Lower leg skin (tissue), 4 donors: ENCODE results near the gene PIM3. TPM values are rescaled to one million over a fixed set of nuclear protein-coding genes. Genes with fewer than 3 reads are reported as not detected.

Experiments
- DNase-seq, 2 donors: peaks; one replicate each; pipeline ENCODE4 v3.0.0-alpha.2; 2019; ENCODE audit warnings: low spot score in 2 of 2
- H3K4me3 ChIP-seq: fragments of 200-600 bp; sonication (generic); 2 replicates; pipeline ENCODE4 v1.5.1; 2017; ENCODE audit warnings: mild to moderate bottlenecking, low read depth; ENCODE audit not compliant: poor library complexity, severe bottlenecking
- CTCF ChIP-seq, 3 donors: fragments of 450-650 bp; IDR thresholded peaks; one replicate each; pipeline ENCODE4 v1.5.1; 2016; ENCODE audit warnings: antibody characterized with exemption in 3 of 3, mild to moderate bottlenecking in 3 of 3, moderate library complexity in 2 of 3
- POLR2A ChIP-seq, 2 donors: fragments of 450-650 bp; IDR thresholded peaks; one replicate each; pipeline ENCODE4 v1.6.1; 2016 to 2017; ENCODE audit warnings: antibody characterized with exemption in 2 of 2, mild to moderate bottlenecking in 1 of 2, moderate library complexity in 1 of 2
- WGBS, 2 donors: methylation state at CpG; one replicate each; pipeline ENCODE4 v1.1.5; 2018; 5-methylcytosine and 5-hydroxymethylcytosine counted together
- intact Hi-C: fragments of 100-400 bp; cut with DNase I; formaldehyde crosslinking; loops from one replicate; pipeline ENCODE4 v1.15.0; 2023; ENCODE audit warnings: low total_unique reads
- total RNA-seq, 4 donors: library from RNA; depleted of rRNA; stranded (reverse); fragments of >200 nt; gene quantifications; one replicate each; pipeline ENCODE4 v1.1.0, GENCODE V29; 2016

PIM3 gene
- total RNA-seq, 4 donors from 2014 or later = 149 to 181 (median 163) TPM

- H3K4me3 ChIP-seq = no peak overlapping the region
- DNase-seq = peak; percentile 44 to 90
- WGBS, 2 donors = 52 to 53% methylated on average over 12 to 15 of the region's 18 CpGs
- TF ChIP-seq CTCF (IDR thresholded peaks at IDR 0.05) = no peak
- no peak for TF ChIP-seq POLR2A (IDR thresholded peaks at IDR 0.05)
- intact Hi-C loops = no loop called here
Measured at GRCh38 chr22:49967706-49968208, 7.2 kb downstream of the PIM3 start.

GRCh38 chr22:49968313-49968830 lies 7.8 kb downstream of the PIM3 start:
- intact Hi-C loops = no loop called here
- H3K4me3 ChIP-seq = no peak overlapping the region
- WGBS, 2 donors = 77 to 86% methylated on average over 7 to 11 of the region's 11 CpGs
- peak in 1 of 2 donors; percentile 88 for DNase-seq
- no peak for TF ChIP-seq POLR2A (IDR thresholded peaks at IDR 0.05)
- no peak for TF ChIP-seq CTCF (IDR thresholded peaks at IDR 0.05)

- DNase-seq = peak in 1 of 2 donors; percentile 89
- no peak for TF ChIP-seq CTCF (IDR thresholded peaks at IDR 0.05)
- no peak for TF ChIP-seq POLR2A (IDR thresholded peaks at IDR 0.05)
- intact Hi-C loops = no loop called here
- WGBS, 2 donors = 99 to 100% methylated on average over 8 to 10 of the region's 16 CpGs
- H3K4me3 ChIP-seq = no peak overlapping the region
Measured at GRCh38 chr22:49968831-49969661, 8.5 kb downstream of the PIM3 start.

- WGBS, 2 donors = 59 to 71% methylated on average over 7 to 8 of the region's 8 CpGs
- intact Hi-C loops = no loop called here
Measured at GRCh38 chr22:49969751-49970527, 9.4 kb downstream of the PIM3 start.

More at GRCh38 chr22:49969751-49970527, 9.4 kb downstream of the PIM3 start:
- no peak overlapping the region for H3K4me3 ChIP-seq
- DNase-seq = peak in 1 of 2 donors; percentile 88
- no peak for TF ChIP-seq POLR2A (IDR thresholded peaks at IDR 0.05)
- no peak for TF ChIP-seq CTCF (IDR thresholded peaks at IDR 0.05)
